CD4-positive, alpha-beta T cell treated with Interleukin-17A for 1 hour (primary cell): ENCODE measurements around the gene CTAG1B.
"Not testable (repeated sequence)": the region's sequence is repeated elsewhere in the genome, so short reads cannot be mapped to it uniquely, and the experiment has no call there.

Experiments used
- DNase-seq: peaks from one replicate; pipeline ENCODE4 v3.0.0-alpha.2; 2020

The CTAG1B gene

DNA sequence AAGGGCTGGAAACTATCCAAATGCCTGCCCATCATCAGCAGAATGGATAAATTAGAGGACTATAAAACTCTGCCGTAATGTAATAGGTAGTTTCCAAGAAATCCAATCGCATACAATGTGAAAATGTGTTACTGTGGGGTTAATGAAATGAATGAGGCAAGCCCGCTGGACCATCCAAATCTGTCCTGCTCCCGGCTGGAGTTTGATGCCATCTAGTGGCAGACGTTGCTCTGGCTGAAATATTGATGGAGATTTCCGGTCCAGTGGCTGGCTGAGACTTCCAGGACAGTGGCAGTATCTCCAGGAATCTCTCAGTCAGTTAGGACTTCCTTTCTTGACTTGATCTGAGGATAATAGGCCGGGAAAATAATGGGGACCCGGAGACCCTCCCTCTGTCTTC, 36.1 kb downstream of the CTAG1B start:
- not testable (repeated sequence) for DNase-seq

- DNase-seq = not testable (repeated sequence)
These were observed 44.0 kb downstream of the CTAG1B start for GRCh38 chrX:154575076-154575475.

DNA sequence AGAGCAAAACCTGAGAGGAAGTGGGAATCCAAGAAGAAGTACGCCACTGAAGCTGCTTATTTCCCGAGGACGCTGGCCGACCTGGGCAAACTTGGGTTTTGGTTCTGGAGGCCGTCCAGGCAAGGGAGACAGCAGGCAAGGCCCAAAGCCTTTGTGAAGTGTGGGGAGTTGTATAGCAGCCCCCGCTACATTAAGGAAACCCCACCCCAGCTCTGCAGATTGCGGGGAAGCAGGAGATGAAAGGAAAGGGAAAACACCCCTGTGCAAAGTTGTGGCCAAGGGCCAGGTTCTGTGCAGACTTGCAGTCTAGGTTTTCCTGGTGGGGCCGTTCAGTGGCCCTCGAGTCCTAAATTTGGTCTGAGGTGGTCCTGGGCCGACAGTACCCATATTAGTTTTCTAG, 46.0 kb downstream of the CTAG1B start:
- DNase-seq = not testable (repeated sequence)

- DNase-seq = not testable (repeated sequence)
These were observed 48.7 kb downstream of the CTAG1B start for GRCh38 chrX:154570361-154570760.
